GM19328 (cell line): ENCODE results near the gene IRS2.

Source experiments
- ATAC-seq: cut with Tn5 transposase; IDR thresholded peaks from one replicate; pipeline ENCODE4 v1.9.1; 2021; ENCODE audit warnings: mild to moderate bottlenecking, moderate library complexity; ENCODE audit not compliant: unreplicated experiment

IRS2 gene

GRCh38 chr13:109707044-109707741, 79.2 kb downstream of the IRS2 start:
- no peak for ATAC-seq

- ATAC-seq, result no peak
Observed at GRCh38 chr13:109706015-109706715, 80.2 kb downstream of the IRS2 start.

GRCh38 chr13:109704771-109705635, 81.4 kb downstream of the IRS2 start:
- ATAC-seq, result no peak

- no peak for ATAC-seq
Observed at GRCh38 chr13:109703250-109703649, 83.1 kb downstream of the IRS2 start.
